HL-60 (cell line): Measurements from ENCODE around the gene ZFYVE26.
"Not testable (repeated sequence)": the region's sequence is repeated elsewhere in the genome, so short reads cannot be mapped to it uniquely, and the experiment has no call there.

Experiments used
- DNase-seq, 2 experiments: peaks; one replicate each; pipeline ENCODE4 v3.0.0-alpha.2; 2010 to 2020; ENCODE audit warnings: low read depth in 1 of 2, low spot score in 1 of 2
- H3K27ac ChIP-seq: fragments of 250-450 bp; sonication (Bioruptor Pico); replicated peaks from 2 replicates; pipeline ENCODE4 v1.5.1; 2020; ENCODE audit warnings: mild to moderate bottlenecking, moderate library complexity
- H3K27me3 ChIP-seq: fragments of 250-450 bp; sonication (Bioruptor Pico); 2 replicates; pipeline ENCODE4 v1.5.1; 2021; ENCODE audit warnings: mild to moderate bottlenecking, moderate library complexity; ENCODE audit not compliant: insufficient read depth, poor library complexity, severe bottlenecking
- H3K4me3 ChIP-seq: replicated peaks from 2 replicates; pipeline ENCODE4 v1.5.1; 2011; ENCODE audit warnings: mild to moderate bottlenecking, control low read depth, low read length; ENCODE audit not compliant: insufficient read depth
- CTCF ChIP-seq: IDR thresholded peaks from one replicate; pipeline ENCODE4 v1.5.1; 2011; ENCODE audit warnings: low read length, control low read depth, inconsistent platforms; ENCODE audit not compliant: insufficient read depth
- GABPA ChIP-seq: IDR thresholded peaks from 2 replicates; pipeline ENCODE4 v1.6.1; 2012; ENCODE audit warnings: low read depth
- POLR2AphosphoS5 ChIP-seq: IDR thresholded peaks from 2 replicates; pipeline ENCODE4 v1.6.1; 2012; ENCODE audit warnings: low read depth
- REST ChIP-seq: IDR thresholded peaks from 2 replicates; pipeline ENCODE4 v1.6.1; 2012; ENCODE audit warnings: low read depth; ENCODE audit not compliant: insufficient replicate concordance
- SPI1 ChIP-seq: IDR thresholded peaks from 2 replicates; pipeline ENCODE4 v1.6.1; 2012; ENCODE audit warnings: low read depth, mild to moderate bottlenecking, borderline replicate concordance

ZFYVE26 gene

GRCh38 chr14:67705211-67705610 is 111.2 kb downstream of the ZFYVE26 start:
- no peak overlapping the region for H3K27ac ChIP-seq
- no peak for DNase-seq
- H3K4me3 ChIP-seq: no peak overlapping the region
- TF ChIP-seq REST (no peak), CTCF (no peak), POLR2AphosphoS5 (no peak), SPI1 (no peak), GABPA (no peak)
- no peaks in the 10 kb centered on the region for H3K27me3 ChIP-seq

GRCh38 chr14:67704484-67705089 is 111.8 kb downstream of the ZFYVE26 start:
- H3K27me3 ChIP-seq: no peaks in the 10 kb centered on the region
- H3K4me3 ChIP-seq: no peak overlapping the region
- peak in 1 of 2 experiments; percentile 16 for DNase-seq
- no peak overlapping the region for H3K27ac ChIP-seq
- peak; percentile 24 for TF ChIP-seq CTCF
- no peak for TF ChIP-seq GABPA
- peak; percentile 84 for TF ChIP-seq SPI1

- no peak overlapping the region for H3K27ac ChIP-seq
- no peaks in the 10 kb centered on the region for H3K27me3 ChIP-seq
- no peak for TF ChIP-seq REST
- TF ChIP-seq CTCF: no peak
- no peak for TF ChIP-seq SPI1
- no peak for TF ChIP-seq POLR2AphosphoS5
- no peak for TF ChIP-seq GABPA
- no peak for DNase-seq
- no peak overlapping the region for H3K4me3 ChIP-seq
Observed at GRCh38 chr14:67703997-67704396, 112.4 kb downstream of the ZFYVE26 start.

- not testable (repeated sequence) for H3K27ac ChIP-seq, DNase-seq, H3K27me3 ChIP-seq, H3K4me3 ChIP-seq
Observed at GRCh38 chr14:67701492-67701891, 114.9 kb downstream of the ZFYVE26 start, which contains the start of gene RDH12. RDH12 (plus strand) TSS chr14:67701886; CDS start chr14:67722643, 20,757 bp downstream.
